HG03135 (cell line): ENCODE measurements around the gene ALOX5AP.

Experiments
- ATAC-seq: cut with Tn5 transposase; IDR thresholded peaks from one replicate; pipeline ENCODE4 v1.9.1; 2021; ENCODE audit warnings: mild to moderate bottlenecking, moderate library complexity; ENCODE audit not compliant: unreplicated experiment

The ALOX5AP gene

DNA sequence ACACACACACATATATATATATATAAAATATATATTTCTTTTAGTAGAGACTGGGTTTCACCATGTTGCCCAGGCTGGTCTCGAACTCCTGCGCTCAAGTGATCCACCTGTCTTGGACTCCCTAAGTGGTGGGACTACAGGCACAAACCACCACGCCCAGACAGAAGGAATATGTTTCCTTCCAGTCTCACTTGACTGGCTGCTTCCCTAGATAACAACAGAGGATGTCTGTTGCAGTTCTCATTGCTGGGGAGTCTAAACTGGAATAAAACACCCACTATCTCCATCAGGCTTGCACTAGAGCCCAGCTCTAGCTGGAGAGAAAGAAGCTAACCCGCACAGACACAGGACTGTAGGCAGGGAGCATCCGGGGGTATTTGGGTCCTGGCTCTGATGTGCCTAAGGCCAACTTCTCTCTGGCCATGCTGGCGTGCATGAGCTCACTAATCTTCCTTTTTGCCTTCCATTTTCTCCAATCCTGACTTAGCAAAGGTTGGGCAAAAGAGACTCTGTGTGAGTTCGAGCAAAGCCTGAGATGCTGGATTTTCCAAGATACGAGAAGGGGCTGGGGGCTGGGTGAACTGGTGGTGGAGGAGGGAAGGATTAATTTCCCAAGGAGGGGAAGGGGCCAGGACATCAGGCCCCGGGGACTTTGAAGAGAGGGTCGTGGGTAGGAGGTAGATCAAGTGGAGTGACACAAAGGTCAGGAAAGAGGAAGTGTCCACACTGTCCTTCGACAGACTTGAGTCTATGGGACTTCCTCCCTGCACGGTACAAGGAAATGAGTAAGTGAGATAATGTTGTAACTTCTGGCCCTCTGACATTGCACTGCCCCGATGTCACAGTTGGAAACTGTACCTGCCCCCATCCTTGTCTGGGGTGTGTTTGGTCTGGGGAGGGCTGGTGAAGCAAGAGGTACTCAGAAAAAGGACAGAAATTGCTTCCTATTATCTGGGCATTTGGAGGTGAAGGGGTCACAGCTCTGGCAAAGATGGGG is 22.5 kb upstream of the ALOX5AP start:
- no peak for ATAC-seq

DNA sequence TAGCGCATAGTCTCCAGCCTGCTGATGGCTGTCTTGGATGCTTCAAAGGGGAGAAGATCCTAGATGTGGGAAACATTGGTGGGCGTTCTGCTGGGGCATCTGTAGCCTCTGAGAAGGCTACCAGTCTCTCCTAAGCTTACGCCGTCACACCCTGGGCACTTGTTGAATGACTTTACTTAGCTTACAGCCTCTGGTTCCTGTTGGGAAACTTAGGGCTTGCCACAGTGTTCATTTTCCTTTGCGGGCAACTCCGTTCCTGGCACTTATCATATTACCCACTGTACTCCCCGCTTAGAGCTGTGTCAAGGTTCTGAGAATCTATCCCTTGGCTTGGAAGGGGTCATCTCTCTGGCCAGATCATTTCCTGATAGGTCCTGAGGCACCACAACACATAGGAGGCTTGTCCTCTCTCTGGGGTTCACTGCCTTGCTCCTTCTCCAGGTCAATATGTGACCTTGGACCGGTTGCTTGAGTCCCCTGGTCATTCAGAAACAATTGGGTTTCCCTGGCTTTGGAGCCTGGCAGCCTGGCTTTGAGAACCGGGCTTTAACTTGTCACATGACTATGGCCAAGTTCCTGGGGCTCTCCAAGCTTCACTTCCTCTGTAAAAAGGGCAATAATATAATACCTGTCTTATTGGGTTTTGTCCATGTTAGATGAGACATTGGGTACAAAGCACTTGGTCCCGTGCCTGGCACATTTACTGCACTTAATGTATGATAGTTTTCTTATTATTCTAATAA is 20.5 kb upstream of the ALOX5AP start:
- ATAC-seq, result no peak

DNA sequence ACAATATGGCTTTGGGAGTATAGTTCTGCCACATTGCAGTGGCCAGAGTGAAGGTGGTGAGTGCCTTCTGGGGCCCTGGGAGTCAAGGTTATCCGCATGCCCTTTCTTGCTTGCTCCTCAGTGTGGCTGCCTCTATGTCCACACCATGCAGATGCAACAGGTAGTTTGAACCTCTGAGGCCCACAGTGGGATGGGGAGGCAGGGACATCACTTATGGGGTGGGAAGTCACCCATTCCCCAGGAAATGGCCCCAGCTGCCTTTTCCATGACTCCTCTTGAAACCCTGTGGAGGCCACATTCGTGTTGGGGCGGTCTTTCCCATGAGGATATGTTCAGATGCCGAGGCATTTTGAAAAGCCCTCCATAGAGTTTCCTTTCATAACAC is 20.0 kb upstream of the ALOX5AP start:
- no peak for ATAC-seq

DNA sequence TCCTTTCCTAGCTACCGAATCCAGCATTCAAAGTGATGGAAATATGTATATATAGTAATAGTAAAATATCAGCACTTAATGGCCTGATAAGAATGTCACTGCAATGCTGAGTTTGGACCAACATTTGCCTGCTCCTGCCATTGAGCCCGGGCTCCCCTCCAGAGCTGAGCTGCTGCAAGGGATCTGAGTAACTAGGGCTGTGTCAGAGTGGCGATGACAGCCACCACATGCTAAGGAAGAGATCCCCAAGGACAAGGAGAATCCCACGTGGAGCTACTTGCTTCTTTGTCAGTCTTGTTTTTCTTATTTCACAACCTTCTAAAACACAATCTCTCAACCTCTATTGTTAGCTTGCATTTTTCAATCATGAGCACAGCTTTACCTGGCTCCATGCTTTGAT is 19.5 kb upstream of the ALOX5AP start:
- ATAC-seq, result no peak

DNA sequence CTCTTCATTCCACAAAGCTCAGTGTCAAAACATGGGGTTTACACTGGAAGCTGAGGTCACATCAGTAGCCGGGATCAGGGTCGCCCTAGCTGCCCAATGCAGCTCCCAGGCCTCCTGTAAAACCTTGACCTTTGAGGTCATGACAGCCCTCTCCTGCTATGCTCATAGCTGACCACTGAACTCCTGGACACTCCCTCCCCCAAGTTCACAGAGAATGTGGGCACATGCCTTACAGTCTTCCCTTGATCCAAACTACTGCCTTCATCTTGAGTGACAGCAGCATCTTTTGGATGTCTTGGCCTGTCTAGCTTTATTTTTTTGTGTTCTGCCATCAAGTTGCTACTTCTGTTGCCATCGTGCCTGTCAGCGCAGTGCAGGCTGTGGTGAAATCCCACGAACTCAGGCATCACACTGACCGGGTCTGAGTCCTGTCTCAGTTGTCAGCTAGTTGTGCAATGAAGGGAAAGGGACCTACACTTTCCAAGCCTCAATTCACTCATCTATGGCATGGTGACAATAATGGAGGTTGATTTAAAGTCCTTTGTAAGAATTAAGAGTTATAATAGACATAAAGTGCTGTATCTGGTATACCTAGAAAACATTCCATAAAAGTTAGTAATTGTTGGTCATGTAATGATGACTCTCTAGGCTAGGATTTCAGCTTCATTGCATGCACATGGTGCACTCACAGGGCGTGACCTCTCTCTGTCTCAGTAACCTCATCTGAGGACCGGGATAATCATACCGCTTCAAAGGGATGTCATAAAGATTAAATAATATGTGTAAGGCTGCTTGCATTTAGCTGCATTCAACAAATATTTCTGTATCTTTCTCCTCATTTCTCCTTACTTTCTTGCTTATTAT is 16.4 kb upstream of the ALOX5AP start:
- ATAC-seq, result no peak

DNA sequence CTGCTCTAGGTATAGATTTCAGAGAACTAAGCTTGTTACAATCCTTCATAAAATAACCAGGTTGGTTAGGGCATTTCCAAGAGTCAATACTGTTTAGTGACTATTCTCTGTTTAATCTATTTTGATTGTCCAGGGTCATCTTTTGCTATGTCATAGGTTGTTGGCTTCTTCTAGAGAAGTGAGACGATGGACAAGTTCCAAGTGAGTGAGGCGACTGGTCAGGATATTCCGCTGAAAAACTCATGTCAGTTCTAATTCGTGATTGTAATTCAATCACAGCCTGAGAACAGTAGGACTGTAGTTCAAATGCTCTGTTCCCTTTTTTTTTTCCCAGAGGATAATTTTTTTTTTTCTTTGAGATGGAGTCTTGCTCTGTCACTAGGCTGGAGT is 15.8 kb upstream of the ALOX5AP start:
- ATAC-seq, result no peak

DNA sequence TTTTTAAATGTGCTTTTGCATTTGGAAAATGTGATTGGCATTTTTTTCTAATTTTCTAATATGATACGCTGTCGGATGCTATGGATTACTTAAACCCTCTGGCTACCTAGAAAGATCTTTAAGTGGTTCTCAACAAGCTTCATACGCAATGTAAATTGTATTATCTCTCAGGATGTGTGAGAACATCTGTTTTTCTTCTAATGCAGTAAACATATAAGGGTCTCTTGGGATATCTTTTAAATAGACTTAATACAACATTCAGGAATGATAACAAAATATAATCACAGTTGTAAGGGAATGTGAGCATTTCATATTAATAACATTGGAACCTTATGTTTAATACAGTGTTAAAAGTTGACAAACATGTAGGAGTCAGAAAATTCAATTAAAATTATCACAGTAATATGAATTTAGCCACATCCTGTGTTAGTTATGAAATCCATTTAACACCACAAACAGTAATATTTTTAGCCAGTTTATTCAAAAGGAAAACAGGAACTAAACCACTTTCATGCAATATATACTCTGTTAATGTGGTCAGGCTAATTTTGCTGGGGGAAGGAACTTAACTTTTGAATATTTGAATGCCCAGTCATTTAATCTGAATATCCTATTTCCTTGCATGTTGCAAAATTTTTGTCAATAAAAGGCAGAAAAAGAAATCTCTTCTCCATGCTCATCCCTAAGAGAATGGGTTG is 15.0 kb upstream of the ALOX5AP start:
- no peak for ATAC-seq

DNA sequence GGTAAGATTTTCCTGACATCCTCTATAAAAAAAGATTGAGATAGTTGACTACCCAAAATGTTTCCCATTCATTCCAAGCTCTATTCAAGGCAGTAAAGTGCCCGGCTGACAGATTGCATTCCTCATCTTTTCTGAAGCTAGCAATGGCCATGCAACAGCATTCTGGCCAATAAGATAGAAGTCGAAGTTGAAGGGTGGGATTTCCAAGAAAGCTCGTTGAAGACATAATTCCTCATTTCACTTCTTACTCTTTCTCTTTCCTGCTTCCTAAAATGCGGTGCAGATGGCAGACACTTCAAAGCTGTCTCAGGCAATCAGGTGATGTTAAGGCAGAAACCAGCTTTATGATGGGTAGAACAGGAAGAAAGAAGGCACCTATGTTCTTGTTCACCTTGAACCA is 13.4 kb upstream of the ALOX5AP start:
- no peak for ATAC-seq

DNA sequence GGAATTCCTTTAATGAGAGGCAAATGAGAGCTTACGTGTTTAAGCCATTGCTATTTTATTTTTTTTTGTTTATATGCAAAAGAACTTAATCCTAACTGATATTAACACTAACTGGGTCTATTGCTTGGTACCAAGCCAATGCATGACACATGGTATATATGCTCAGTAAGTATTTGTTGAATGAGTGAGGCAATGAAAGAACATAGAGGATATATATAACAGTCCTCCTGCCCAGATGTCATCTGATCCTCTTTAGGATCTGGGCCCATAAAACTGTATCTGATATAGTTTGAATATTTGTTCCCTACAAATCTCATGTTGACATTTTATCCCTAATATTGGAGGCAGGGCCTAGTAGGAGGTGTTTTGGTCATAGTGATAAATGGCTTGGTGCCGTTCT is 13.0 kb upstream of the ALOX5AP start:
- ATAC-seq, result no peak

DNA sequence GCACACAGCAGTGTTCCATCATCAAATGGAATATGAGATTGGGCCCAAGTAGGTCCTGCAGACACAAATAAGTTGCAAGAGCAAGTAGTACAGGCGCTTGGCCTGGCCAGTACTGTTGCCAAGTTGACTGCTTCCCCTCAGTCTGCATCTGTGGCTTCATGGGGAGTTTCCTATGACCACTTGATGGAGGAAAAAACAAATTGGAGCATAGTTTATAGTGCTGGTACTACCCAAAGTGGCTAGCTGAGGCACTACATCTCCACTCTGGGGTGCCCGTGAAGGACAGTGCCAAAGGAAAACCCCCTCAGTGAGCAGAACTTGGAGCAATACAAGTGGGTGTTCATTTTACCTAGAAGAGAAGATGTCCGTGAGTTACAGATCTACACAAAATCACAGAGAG is 10.6 kb upstream of the ALOX5AP start:
- ATAC-seq, result no peak

DNA sequence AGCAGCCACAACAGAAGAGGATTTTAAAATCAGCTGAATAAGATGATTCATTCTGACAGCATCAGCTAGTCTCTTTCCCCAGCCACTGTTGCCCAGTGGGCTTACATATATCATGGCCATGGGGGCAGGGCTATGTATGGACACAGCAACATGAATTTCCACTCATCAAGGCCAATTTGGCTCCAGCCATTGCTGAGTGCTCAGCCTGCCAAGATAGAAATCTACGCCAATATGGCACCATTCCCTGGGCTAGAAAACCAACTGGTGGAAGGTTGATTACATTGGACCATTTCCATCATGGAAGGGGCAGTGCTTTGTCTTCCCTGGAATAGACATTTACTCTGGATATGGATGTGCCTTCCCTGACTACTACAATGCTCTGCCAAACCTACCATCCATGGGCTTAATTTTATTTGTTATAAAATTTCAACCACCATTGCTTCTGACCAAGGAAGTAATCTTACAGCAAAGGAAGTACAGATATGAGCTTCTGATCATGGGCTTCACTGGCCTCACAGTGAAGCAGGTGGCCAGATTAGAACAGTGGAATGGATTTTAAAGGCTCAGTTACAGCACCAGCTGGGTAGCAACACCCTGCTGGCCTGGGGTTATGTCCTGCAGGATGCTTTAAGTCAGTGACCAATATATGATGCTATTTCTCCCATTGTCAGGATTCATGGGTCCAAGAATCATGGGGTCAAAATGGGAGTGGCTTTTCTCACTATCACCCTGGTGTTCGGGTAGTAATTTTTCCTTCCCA is 9.8 kb upstream of the ALOX5AP start:
- no peak for ATAC-seq

DNA sequence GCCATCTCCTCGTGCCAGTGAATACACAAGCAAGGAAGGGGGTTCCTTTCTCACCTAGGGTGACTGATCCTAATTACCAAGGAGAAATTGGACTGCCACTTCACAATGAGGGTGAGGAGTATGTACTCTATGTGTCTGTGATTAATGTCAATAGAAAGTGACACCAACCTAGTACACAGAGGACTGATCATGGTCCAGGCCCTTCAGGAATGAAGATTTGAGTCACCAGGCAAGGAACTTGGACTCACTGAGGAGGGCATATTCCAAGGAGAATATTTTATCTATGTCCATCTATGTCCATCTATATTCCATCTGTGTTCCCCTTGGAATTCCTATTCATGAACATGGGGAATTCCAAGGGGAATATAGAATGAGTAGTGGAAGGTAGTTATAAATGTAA is 9.2 kb upstream of the ALOX5AP start:
- no peak for ATAC-seq

DNA sequence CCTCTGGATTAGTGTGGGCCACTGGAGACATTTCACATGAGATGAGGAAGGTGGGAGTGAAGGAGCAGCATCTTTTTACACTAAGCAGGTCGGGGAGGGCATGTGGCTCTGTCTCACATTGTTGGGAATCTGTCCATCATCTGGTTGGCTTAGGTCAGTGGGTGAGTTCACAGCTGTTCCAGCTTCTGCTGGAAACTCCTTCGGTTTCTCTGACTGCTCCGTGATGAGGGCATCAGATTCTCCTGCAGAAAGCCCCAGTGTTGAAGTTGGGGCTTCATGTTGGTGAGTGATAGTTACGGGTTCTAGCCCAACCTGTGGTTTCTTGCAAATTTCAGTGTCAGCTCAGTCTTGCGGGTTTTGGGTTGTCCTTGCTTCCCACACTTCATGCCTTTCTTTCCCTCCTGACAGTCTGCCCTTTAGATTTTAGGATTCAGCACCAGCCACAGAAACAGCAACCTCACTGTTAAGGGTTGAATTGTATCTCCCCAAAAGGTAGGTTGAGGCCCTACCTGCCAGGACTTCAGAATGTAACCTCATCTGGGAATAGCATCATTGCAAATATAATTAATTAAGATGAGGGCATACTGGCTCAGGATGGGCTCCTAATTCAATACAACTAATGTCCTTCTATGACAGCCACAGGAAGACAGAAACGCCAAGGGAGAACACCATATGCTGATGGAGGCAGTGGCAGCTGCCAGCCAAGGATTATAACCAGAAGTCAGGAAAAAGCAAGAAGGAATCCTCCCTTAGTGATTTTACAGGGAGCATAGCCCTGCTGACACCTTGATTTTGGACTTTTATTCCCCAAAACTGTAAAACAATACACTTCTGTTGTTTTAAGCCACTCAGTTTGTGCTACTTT is 7.6 kb upstream of the ALOX5AP start:
- no peak for ATAC-seq

DNA sequence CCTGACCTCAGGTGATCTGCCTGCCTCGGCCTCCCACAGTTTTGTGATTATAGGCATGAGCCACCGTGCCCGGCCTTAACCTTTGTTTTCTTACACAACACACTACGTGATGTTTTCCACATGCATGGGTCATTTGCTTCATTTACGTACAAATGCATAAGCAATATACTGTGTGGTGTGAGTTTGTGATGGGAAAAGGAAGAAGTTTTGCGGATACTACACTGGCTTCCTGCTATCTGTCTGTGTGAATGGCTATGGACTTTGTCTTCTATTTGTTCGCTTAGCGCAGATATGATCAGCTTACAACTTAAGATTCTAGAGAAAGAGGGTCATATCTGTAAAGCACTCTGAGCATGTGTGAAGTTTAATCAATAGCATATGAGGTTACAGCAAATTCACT is 5.5 kb upstream of the ALOX5AP start:
- no peak for ATAC-seq

DNA sequence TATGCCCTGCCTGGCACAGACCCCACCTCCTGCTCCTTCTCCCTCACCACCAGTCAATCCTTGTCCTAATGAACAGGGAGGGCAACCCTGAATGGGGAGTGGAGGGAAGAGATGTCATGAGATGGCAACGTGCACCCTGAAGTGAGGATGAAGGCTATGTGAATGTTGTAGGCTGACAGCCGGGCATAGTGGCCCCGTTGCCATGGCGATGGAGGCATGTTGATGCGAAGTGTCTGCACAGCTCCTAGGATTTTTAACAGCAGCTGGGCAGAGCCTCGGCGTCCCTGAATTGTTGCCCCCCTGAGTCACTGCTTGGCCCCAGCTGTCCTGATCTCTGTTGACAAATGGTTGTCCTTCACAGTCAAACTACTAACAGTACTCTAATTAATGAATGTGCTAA is 4.8 kb upstream of the ALOX5AP start:
- ATAC-seq, result no peak

DNA sequence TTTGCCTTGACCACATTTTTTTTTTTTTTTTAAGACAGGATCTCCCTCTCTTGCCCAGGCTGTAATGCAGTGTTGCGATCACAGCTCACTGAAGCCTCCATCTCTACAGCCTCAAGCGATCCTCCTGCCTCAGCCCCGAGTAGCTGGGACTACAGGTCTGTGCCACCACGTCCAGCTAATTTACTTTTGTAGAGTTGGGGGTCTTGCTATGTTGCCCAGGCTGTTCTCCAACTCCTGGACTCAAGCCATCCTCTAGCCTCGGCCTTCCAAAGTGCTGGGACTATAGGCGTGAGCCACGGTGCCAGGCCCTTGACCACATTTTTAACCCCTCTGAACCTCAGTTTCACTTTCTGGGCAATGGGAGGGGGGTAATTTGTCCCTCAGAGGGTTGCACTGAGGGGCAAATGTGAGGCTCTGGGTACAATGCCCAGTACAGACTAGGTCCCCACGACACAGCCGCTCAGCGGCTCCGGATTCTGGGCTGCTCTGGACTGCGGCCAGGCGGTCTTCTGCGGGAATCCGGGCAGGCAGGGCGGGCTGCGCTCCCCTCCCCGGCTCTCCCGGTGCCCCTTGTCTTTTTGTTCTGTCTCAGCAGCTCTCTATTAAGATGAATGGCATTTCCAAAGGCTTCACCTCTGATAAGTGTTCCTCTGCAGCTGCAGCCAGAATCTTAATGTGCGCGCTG is 3.8 kb upstream of the ALOX5AP start:
- ATAC-seq, result no peak

DNA sequence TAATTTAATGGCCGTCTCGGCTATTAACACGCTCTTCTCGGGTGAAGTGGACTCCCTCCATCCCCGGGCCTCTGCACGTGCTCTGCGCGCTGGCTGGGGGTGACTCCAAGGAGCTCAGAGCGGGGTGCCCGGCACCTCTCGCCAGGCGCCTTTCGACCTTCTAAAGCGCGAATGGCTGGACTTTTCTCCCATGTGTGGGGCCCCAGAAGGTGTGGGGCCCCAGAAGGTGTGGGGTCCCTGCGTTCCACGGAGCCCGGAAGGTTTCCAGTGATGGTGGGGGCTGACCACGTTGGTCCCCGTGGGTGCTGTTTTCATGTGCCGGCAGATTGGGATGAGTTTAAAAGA is 3.3 kb upstream of the ALOX5AP start:
- no peak for ATAC-seq

DNA sequence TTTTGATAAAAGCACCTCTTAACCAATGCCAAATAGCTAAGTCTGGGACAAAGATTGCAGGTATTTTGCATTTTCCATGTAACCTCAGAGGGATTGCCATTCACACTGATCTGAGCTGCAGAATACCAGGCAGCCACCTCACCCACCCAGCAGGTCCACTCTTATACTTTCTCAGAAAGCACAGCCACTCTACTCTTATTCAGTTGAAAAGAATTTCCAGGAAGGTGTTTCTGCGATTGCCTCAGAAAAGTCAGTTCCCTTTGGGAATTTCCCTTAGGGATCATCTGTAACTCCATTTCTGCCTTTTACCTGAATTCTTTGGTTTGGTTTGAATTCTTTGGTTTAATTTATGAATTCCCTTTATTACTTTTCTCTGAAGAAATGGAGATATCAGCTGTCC is 904 bp upstream of the ALOX5AP start:
- no peak for ATAC-seq

DNA sequence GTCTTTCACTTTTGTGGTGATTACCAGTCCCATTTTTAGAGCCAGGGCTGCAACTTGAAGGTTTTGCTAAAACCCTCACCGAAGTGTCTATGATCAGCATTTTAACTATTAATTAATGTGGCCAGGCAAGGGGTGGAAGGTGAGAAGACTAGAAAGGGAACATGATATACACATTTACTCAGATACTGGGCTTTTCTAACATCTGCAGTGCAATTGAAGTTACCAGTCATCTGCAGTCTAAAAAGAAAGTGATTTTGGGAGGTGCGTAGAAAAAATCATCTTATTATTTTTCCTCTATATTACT is 481 bp downstream of the ALOX5AP start:
- no peak for ATAC-seq
